Measurements from ENCODE around the gene ARCN1.
A peak's percentile ranks its signal among the peaks of the same experiment; 100 is the strongest.
"Not testable (repeated sequence)": the region's sequence is repeated elsewhere in the genome, so short reads cannot be mapped to it uniquely, and the experiment has no call there.

ARCN1 gene

DNA sequence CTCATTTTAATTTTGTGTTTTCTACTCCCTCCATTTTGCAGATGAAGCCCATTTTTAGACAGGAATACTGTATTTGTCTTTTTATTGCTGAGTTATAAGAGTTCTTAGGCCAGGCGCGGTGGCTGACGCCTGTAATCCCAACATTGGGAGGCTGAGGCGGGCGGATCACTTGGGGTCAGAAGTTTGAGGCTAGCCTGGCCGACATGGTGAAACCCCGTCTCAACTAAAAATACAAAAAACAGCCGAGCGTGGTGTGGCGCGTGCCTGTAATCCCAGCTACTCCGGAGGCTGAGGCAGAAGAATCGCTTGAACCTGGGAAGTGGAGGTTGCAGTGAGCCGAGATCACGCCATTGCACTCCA, 528 bp upstream of the ARCN1 start:
- H3K27ac ChIP-seq (replicated peaks; ENCODE audit: low read length); DNase-seq (ENCODE audit: low spot score): not testable (repeated sequence)
- no CpG with 5 or more reads among the region's 15 CpGs for WGBS, 2 donors (ENCODE audit: extremely low coverage in 2 of 2, insufficient read length in 2 of 2, insufficient replicate concordance in 1 of 2)

DNA sequence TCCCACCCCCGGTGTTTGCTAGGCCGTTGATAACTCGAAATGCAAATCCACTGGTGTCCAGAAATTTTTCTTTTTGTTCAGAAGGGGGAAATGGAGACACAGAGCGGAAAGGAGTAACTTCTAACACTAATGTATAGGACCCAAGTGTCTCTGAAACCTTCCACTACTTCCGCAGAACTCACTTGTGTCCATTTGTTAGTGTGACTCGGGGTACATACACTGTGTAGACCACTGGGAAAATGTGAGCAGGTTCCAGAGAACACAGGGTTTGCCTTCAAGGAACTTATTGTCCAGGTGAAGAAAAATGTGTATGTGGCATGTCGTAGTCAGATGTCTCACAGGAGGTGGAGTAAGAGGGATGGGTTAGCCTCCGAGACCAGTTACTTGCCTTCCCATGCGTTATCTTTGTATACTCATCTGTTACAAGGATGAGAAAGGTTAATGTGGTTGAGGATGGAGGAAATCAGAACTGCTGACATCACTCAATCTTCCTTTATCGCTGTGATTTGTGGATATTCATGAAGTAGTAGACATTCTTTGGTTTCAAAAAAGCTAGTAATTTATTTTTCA, 857 bp downstream of the ARCN1 start:
- H3K79me1 ChIP-seq (ENCODE audit: low read depth, low read length) = peaks cover 3% of the 10 kb centered on the region
- H2BK15ac ChIP-seq (ENCODE audit: low read length) = no peak overlapping the region
- peak overlapping the region; percentile 79 to 100 for H3K4me3 ChIP-seq (ENCODE audit: low read length in 2 of 2)
- H3K27ac ChIP-seq (replicated peaks; ENCODE audit: low read length) = peak overlapping the region; percentile 90
- H3K9me3 ChIP-seq (replicated peaks in 1 of 2; ENCODE audit: control insufficient read depth in 2 of 2, insufficient read depth in 1 of 2, low read depth in 1 of 2, low read length in 2 of 2) = no peaks in the 10 kb centered on the region
- H4K91ac ChIP-seq (ENCODE audit: low read depth, low read length, poor library complexity) = no peak overlapping the region
- H3K4me2 ChIP-seq (ENCODE audit: insufficient read depth, low read length, poor library complexity, severe bottlenecking) = peak overlapping the region; percentile 61
- peak overlapping the region; percentile 96 for H2BK5ac ChIP-seq (ENCODE audit: low read length)
- no CpG with 5 or more reads among the region's 10 CpGs for WGBS, 2 donors (ENCODE audit: extremely low coverage in 2 of 2, insufficient read length in 2 of 2, insufficient replicate concordance in 1 of 2)
- DNase-seq (ENCODE audit: low spot score) = peak; percentile 11
- peak overlapping the region; percentile 99 for H3K18ac ChIP-seq (ENCODE audit: low read length)
- H2AFZ ChIP-seq (ENCODE audit: low read length) = peak overlapping the region; percentile 91
- H2BK120ac ChIP-seq (ENCODE audit: low read depth, low read length) = no peak overlapping the region
- H3K36me3 ChIP-seq (replicated peaks in 1 of 2; ENCODE audit: control insufficient read depth in 2 of 2, insufficient read depth in 2 of 2, low read length in 2 of 2) = peaks cover 0 to 22% of the 10 kb centered on the region in 2 donors
- H3K23ac ChIP-seq (ENCODE audit: low read depth, low read length, poor library complexity) = no peak overlapping the region
- H3K4me1 ChIP-seq (ENCODE audit: control insufficient read depth in 2 of 2, insufficient read depth in 1 of 2, low read depth in 1 of 2, low read length in 2 of 2) = peaks cover 0 to 7% of the 10 kb centered on the region in 2 donors
- H2AK5ac ChIP-seq (ENCODE audit: low read depth, low read length) = peak overlapping the region; percentile 82
- H3K4ac ChIP-seq (ENCODE audit: low read length) = no peak overlapping the region
- H2BK12ac ChIP-seq (ENCODE audit: low read length) = no peak overlapping the region
- no peak overlapping the region for H4K8ac ChIP-seq (ENCODE audit: low read depth, low read length)
- no peaks in the 10 kb centered on the region for H3K27me3 ChIP-seq (ENCODE audit: control insufficient read depth in 3 of 3, insufficient read depth in 3 of 3, low read depth in 1 of 3, low read length in 3 of 3)
- H3K9ac ChIP-seq (ENCODE audit: low read depth, low read length, poor library complexity) = peak overlapping the region; percentile 75
- peak overlapping the region; percentile 94 for H3K14ac ChIP-seq (ENCODE audit: low read length)

More for the DNA sequence above, 528 bp upstream of the ARCN1 start:
- H2AFZ ChIP-seq (ENCODE audit: low read length) = peak overlapping the region; percentile 91
- H3K18ac ChIP-seq (ENCODE audit: low read length); H4K91ac ChIP-seq (ENCODE audit: low read depth, low read length, poor library complexity); H3K14ac ChIP-seq (ENCODE audit: low read length); H3K4me1 ChIP-seq (ENCODE audit: control insufficient read depth in 2 of 2, insufficient read depth in 1 of 2, low read depth in 1 of 2, low read length in 2 of 2); H3K27me3 ChIP-seq (ENCODE audit: control insufficient read depth in 3 of 3, insufficient read depth in 3 of 3, low read depth in 1 of 3, low read length in 3 of 3); H2AK5ac ChIP-seq (ENCODE audit: low read depth, low read length); H2BK5ac ChIP-seq (ENCODE audit: low read length); H4K8ac ChIP-seq (ENCODE audit: low read depth, low read length); H2BK12ac ChIP-seq (ENCODE audit: low read length); H2BK120ac ChIP-seq (ENCODE audit: low read depth, low read length); H3K9me3 ChIP-seq (replicated peaks in 1 of 2; ENCODE audit: control insufficient read depth in 2 of 2, insufficient read depth in 1 of 2, low read depth in 1 of 2, low read length in 2 of 2); H3K9ac ChIP-seq (ENCODE audit: low read depth, low read length, poor library complexity); H3K4ac ChIP-seq (ENCODE audit: low read length); H3K79me1 ChIP-seq (ENCODE audit: low read depth, low read length); H3K23ac ChIP-seq (ENCODE audit: low read depth, low read length, poor library complexity); H2BK15ac ChIP-seq (ENCODE audit: low read length): not testable (repeated sequence)
- peak overlapping the region in 1 of 2 donors; percentile 79 for H3K4me3 ChIP-seq (ENCODE audit: low read length in 2 of 2)
- H3K4me2 ChIP-seq (ENCODE audit: insufficient read depth, low read length, poor library complexity, severe bottlenecking) = peak overlapping the region; percentile 40
- H3K36me3 ChIP-seq (replicated peaks in 1 of 2; ENCODE audit: control insufficient read depth in 2 of 2, insufficient read depth in 2 of 2, low read length in 2 of 2) = peaks cover 0 to 13% of the 10 kb centered on the region in 2 donors

DNA sequence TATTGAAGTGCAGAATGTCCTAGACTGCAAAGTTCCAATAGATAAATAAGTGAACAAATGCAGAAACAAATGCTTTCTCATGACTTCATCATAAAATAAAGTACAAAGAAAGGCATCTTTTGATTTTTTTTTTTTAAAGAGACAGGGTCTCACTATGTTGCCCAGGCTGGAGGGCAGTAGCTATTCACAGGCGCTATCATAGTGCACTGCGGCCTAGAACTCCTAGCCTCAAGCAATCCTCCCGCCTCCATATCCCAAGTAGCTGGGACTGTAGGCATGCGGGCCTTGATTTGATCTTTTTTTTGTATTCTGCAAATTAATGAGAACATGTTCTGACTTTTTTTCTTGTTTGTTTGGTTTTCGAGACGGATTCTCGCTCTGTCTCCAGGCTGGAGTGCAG, 2.4 kb downstream of the ARCN1 start:
- H3K14ac ChIP-seq (ENCODE audit: low read length) = no peak overlapping the region
- no peak for DNase-seq (ENCODE audit: low spot score)
- H2AK5ac ChIP-seq (ENCODE audit: low read depth, low read length) = no peak overlapping the region
- H3K4ac ChIP-seq (ENCODE audit: low read length) = no peak overlapping the region
- no peak overlapping the region for H4K91ac ChIP-seq (ENCODE audit: low read depth, low read length, poor library complexity)
- H2BK15ac ChIP-seq (ENCODE audit: low read length) = no peak overlapping the region
- H3K36me3 ChIP-seq (replicated peaks in 1 of 2; ENCODE audit: control insufficient read depth in 2 of 2, insufficient read depth in 2 of 2, low read length in 2 of 2) = peaks cover 0 to 29% of the 10 kb centered on the region in 2 donors
- peaks cover 0 to 7% of the 10 kb centered on the region in 2 donors for H3K4me1 ChIP-seq (ENCODE audit: control insufficient read depth in 2 of 2, insufficient read depth in 1 of 2, low read depth in 1 of 2, low read length in 2 of 2)
- no peak overlapping the region for H2BK5ac ChIP-seq (ENCODE audit: low read length)
- no peak overlapping the region for H2BK12ac ChIP-seq (ENCODE audit: low read length)
- no peaks in the 10 kb centered on the region for H3K27me3 ChIP-seq (ENCODE audit: control insufficient read depth in 3 of 3, insufficient read depth in 3 of 3, low read depth in 1 of 3, low read length in 3 of 3)
- no peak overlapping the region for H2AFZ ChIP-seq (ENCODE audit: low read length)
- H3K27ac ChIP-seq (replicated peaks; ENCODE audit: low read length) = no peak overlapping the region
- H3K9me3 ChIP-seq (replicated peaks in 1 of 2; ENCODE audit: control insufficient read depth in 2 of 2, insufficient read depth in 1 of 2, low read depth in 1 of 2, low read length in 2 of 2) = no peaks in the 10 kb centered on the region
- peaks cover 3% of the 10 kb centered on the region for H3K79me1 ChIP-seq (ENCODE audit: low read depth, low read length)
- H3K18ac ChIP-seq (ENCODE audit: low read length) = no peak overlapping the region
- no peak overlapping the region for H3K4me3 ChIP-seq (ENCODE audit: low read length in 2 of 2)
- no peak overlapping the region for H4K8ac ChIP-seq (ENCODE audit: low read depth, low read length)
- no peak overlapping the region for H3K9ac ChIP-seq (ENCODE audit: low read depth, low read length, poor library complexity)
- WGBS, 2 donors (ENCODE audit: extremely low coverage in 2 of 2, insufficient read length in 2 of 2, insufficient replicate concordance in 1 of 2) = no CpG with 5 or more reads among the region's 7 CpGs
- H3K4me2 ChIP-seq (ENCODE audit: insufficient read depth, low read length, poor library complexity, severe bottlenecking) = no peak overlapping the region
- no peak overlapping the region for H3K23ac ChIP-seq (ENCODE audit: low read depth, low read length, poor library complexity)
- H2BK120ac ChIP-seq (ENCODE audit: low read depth, low read length) = no peak overlapping the region

DNA sequence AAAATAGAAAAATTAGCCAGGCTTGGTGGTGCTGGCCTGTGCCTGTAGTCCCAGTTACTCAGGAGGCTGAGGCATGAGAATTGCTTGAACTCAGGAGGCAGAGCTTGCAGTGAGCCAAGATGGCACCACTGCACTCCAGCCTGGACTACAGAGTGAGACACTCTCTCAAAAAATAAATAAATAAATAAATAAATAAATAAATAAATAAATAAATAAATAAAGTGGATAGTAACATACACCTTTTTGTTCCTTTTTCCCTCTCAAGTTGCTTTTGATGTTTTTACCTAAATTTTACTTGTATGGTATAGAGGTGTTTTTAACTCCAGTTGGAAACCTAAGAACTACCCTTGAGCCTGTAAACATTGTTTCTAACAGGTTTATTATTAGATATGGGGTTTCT, 5.8 kb downstream of the ARCN1 start:
- H4K91ac ChIP-seq (ENCODE audit: low read depth, low read length, poor library complexity); H3K9ac ChIP-seq (ENCODE audit: low read depth, low read length, poor library complexity); H3K27ac ChIP-seq (replicated peaks; ENCODE audit: low read length); DNase-seq (ENCODE audit: low spot score); H3K79me1 ChIP-seq (ENCODE audit: low read depth, low read length); H2BK15ac ChIP-seq (ENCODE audit: low read length); H2BK12ac ChIP-seq (ENCODE audit: low read length); H3K9me3 ChIP-seq (replicated peaks in 1 of 2; ENCODE audit: control insufficient read depth in 2 of 2, insufficient read depth in 1 of 2, low read depth in 1 of 2, low read length in 2 of 2); H3K4me2 ChIP-seq (ENCODE audit: insufficient read depth, low read length, poor library complexity, severe bottlenecking); H3K14ac ChIP-seq (ENCODE audit: low read length); H2BK120ac ChIP-seq (ENCODE audit: low read depth, low read length); H3K4me1 ChIP-seq (ENCODE audit: control insufficient read depth in 2 of 2, insufficient read depth in 1 of 2, low read depth in 1 of 2, low read length in 2 of 2); H2BK5ac ChIP-seq (ENCODE audit: low read length); H4K8ac ChIP-seq (ENCODE audit: low read depth, low read length); H3K23ac ChIP-seq (ENCODE audit: low read depth, low read length, poor library complexity); H3K4ac ChIP-seq (ENCODE audit: low read length); H3K18ac ChIP-seq (ENCODE audit: low read length); H2AK5ac ChIP-seq (ENCODE audit: low read depth, low read length); H3K27me3 ChIP-seq (ENCODE audit: control insufficient read depth in 3 of 3, insufficient read depth in 3 of 3, low read depth in 1 of 3, low read length in 3 of 3); H3K4me3 ChIP-seq (ENCODE audit: low read length in 2 of 2); H2AFZ ChIP-seq (ENCODE audit: low read length): not testable (repeated sequence)
- H3K36me3 ChIP-seq (replicated peaks in 1 of 2; ENCODE audit: control insufficient read depth in 2 of 2, insufficient read depth in 2 of 2, low read length in 2 of 2) = peaks cover 11 to 57% of the 10 kb centered on the region in 2 donors

Data from neuronal stem cell (in vitro differentiated cells).